Suprapubic skin (tissue), 4 donors: ENCODE measurements around the gene ATP8B3. TPM values are rescaled to one million over a fixed set of nuclear protein-coding genes. Genes with fewer than 3 reads are reported as not detected.

ENCODE experiments used
- DNase-seq, 2 donors: peaks; one replicate each; pipeline ENCODE4 v3.0.0-alpha.2; 2019; ENCODE audit warnings: low spot score in 2 of 2
- H3K27ac ChIP-seq: fragments of 200-600 bp; sonication (generic); one replicate; pipeline ENCODE4 v1.5.1; 2019
- H3K27me3 ChIP-seq: fragments of 200-600 bp; sonication (generic); one replicate; pipeline ENCODE4 v1.5.1; 2019
- H3K36me3 ChIP-seq: fragments of 200-600 bp; sonication (generic); one replicate; pipeline ENCODE4 v1.5.1; 2019
- H3K4me1 ChIP-seq: fragments of 200-600 bp; sonication (generic); one replicate; pipeline ENCODE4 v1.5.1; 2019
- H3K4me3 ChIP-seq: fragments of 200-600 bp; sonication (generic); one replicate; pipeline ENCODE4 v1.5.1; 2019; ENCODE audit warnings: mild to moderate bottlenecking
- H3K9me3 ChIP-seq: fragments of 200-600 bp; sonication (generic); one replicate; pipeline ENCODE4 v1.5.1; 2019
- EP300 ChIP-seq: sonication (generic); formaldehyde crosslinking; IDR thresholded peaks from one replicate; pipeline ENCODE4 v1.6.1; 2017; ENCODE audit warnings: antibody characterized with exemption
- POLR2A ChIP-seq, 2 donors: fragments of 450-650 bp; IDR thresholded peaks; one replicate each; pipeline ENCODE4 v1.6.1; 2017; ENCODE audit warnings: antibody characterized with exemption in 2 of 2, mild to moderate bottlenecking in 2 of 2, moderate library complexity in 2 of 2
- POLR2AphosphoS5 ChIP-seq, 3 donors: sonication (generic); formaldehyde crosslinking; IDR thresholded peaks; one replicate each; pipeline ENCODE4 v1.6.1; 2017; ENCODE audit warnings: antibody characterized with exemption in 3 of 3
- WGBS: methylation state at CpG from one replicate; pipeline ENCODE4 v1.1.5; 2018; 5-methylcytosine and 5-hydroxymethylcytosine counted together
- total RNA-seq, 4 donors: library from RNA; depleted of rRNA; stranded (reverse); fragments of >200 nt; gene quantifications; one replicate each; pipeline ENCODE4 v1.1.0, GENCODE V29; 2016
- TF ChIP-seq, protein P1 (sequence below), 2 donors: fragments of 200-600 bp in 1 of 2; fragments of 450-650 bp in 1 of 2; sonication (generic) in 1 of 2; IDR thresholded peaks; one replicate each; pipeline ENCODE4 v1.5.1; 2016 to 2019; ENCODE audit warnings: antibody characterized with exemption in 2 of 2, mild to moderate bottlenecking in 1 of 2, moderate library complexity in 1 of 2

Gene ATP8B3
- total RNA-seq, 4 donors from 2014 or later, result 1.5 to 3.8 (median 1.8) TPM

DNA sequence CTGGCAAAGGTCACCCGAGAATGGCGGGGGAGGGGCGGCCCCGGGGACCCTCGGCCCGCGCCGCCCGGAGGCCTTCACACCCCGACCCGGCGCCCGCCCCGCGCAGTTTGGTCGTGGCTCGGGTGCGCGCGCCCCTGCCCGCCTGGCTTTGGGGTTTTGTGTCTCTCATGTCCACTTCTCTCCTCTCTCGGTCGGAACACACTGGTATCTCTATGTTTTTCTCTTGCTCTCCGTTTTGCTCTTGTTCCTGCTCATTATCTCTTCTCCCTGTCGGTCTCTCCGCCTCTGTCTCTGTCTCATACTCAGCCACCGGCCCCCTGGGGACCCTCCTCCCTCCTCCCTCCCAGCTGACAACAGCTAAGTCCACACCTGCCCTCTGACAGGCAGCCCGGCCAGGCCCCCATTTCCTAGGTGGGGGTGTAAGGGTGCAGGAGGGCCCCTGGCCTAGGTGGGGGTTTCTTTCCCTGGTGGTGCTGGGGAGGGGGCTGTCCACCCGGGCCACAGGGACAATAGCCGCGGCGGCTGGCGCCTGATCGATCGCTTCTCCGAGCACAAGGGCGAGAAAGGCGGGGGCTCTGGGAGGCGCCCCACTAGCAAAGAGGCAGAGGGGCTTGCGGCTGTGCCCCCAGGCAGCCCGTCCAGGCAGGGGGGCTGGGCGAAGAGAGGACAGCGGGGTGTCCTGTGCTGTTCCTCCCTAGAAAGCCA, 56.5 kb downstream of the ATP8B3 start:
- no peak for DNase-seq
- no peak overlapping the region for H3K4me3 ChIP-seq
- TF ChIP-seq EP300, result no peak
- no peak for TF ChIP-seq POLR2AphosphoS5 (IDR thresholded peaks at IDR 0.05)
- no peak for TF ChIP-seq POLR2A (IDR thresholded peaks at IDR 0.05)
- TF ChIP-seq, protein P1, sequence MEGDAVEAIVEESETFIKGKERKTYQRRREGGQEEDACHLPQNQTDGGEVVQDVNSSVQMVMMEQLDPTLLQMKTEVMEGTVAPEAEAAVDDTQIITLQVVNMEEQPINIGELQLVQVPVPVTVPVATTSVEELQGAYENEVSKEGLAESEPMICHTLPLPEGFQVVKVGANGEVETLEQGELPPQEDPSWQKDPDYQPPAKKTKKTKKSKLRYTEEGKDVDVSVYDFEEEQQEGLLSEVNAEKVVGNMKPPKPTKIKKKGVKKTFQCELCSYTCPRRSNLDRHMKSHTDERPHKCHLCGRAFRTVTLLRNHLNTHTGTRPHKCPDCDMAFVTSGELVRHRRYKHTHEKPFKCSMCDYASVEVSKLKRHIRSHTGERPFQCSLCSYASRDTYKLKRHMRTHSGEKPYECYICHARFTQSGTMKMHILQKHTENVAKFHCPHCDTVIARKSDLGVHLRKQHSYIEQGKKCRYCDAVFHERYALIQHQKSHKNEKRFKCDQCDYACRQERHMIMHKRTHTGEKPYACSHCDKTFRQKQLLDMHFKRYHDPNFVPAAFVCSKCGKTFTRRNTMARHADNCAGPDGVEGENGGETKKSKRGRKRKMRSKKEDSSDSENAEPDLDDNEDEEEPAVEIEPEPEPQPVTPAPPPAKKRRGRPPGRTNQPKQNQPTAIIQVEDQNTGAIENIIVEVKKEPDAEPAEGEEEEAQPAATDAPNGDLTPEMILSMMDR (IDR thresholded peaks at IDR 0.05), result no peak

GRCh38 chr19:1754636-1755466, 57.2 kb downstream of the ATP8B3 start:
- DNase-seq, result no peak
- TF ChIP-seq EP300 (no peak), POLR2AphosphoS5 (IDR thresholded peaks at IDR 0.05) (no peak), POLR2A (IDR thresholded peaks at IDR 0.05) (no peak)
- Histone ChIP-seq H3K27me3 (peaks cover 99% of the 10 kb centered on the region), H3K4me3 (no peak overlapping the region), H3K27ac (no peak overlapping the region), H3K36me3 (no peaks in the 10 kb centered on the region), H3K9me3 (no peaks in the 10 kb centered on the region), H3K4me1 (peaks cover 24% of the 10 kb centered on the region)
- WGBS, result 2% methylated on average over 35 of the region's 80 CpGs

More for the DNA sequence above, 56.5 kb downstream of the ATP8B3 start:
- Histone ChIP-seq H3K27ac (no peak overlapping the region), H3K27me3 (peaks cover 99% of the 10 kb centered on the region), H3K36me3 (no peaks in the 10 kb centered on the region), H3K4me1 (peaks cover 20% of the 10 kb centered on the region), H3K9me3 (no peaks in the 10 kb centered on the region)
- WGBS, result 4% methylated on average over 29 of the region's 43 CpGs

- H3K4me3 ChIP-seq, result no peak overlapping the region
- H3K27me3 ChIP-seq, result peaks cover 99% of the 10 kb centered on the region
- TF ChIP-seq POLR2A (IDR thresholded peaks at IDR 0.05) (no peak), POLR2AphosphoS5 (IDR thresholded peaks at IDR 0.05) (no peak), EP300 (no peak)
- TF ChIP-seq, protein P1 (IDR thresholded peaks at IDR 0.05), result no peak
- H3K4me1 ChIP-seq, result peaks cover 31% of the 10 kb centered on the region
- H3K9me3 ChIP-seq, result no peaks in the 10 kb centered on the region
- no peak overlapping the region for H3K27ac ChIP-seq
- DNase-seq, result no peak
- WGBS, result 0% methylated on average over 9 of the region's 105 CpGs
- no peaks in the 10 kb centered on the region for H3K36me3 ChIP-seq
Measured at GRCh38 chr19:1754018-1754635, 57.9 kb downstream of the ATP8B3 start.

GRCh38 chr19:1752757-1753728, 59.0 kb downstream of the ATP8B3 start, which contains the start of gene ONECUT3:
TSS of gene ONECUT3 (plus strand) at chr19:1753506. CDS start at chr19:1753663, 157 bp downstream.
- Histone ChIP-seq H3K9me3 (no peaks in the 10 kb centered on the region), H3K36me3 (no peaks in the 10 kb centered on the region), H3K4me1 (peaks cover 42% of the 10 kb centered on the region), H3K4me3 (no peak within 1 kb of the TSS), H3K27ac (no peak within 1 kb of the TSS), H3K27me3 (peaks cover 99% of the 10 kb centered on the region)
- TF ChIP-seq EP300 (no peak), POLR2A (IDR thresholded peaks at IDR 0.05) (no peak), POLR2AphosphoS5 (IDR thresholded peaks at IDR 0.05) (no peak)
- TF ChIP-seq, protein P1 (IDR thresholded peaks at IDR 0.05), result no peak
- 7% methylated on average over 16 of the region's 77 CpGs for WGBS
- no peak for DNase-seq
